Large intestine (tissue), 3 donors: ENCODE results near the gene LAMA5. TPM values are rescaled to one million over a fixed set of nuclear protein-coding genes. Genes with fewer than 3 reads are reported as not detected.
A peak's percentile ranks its signal among the peaks of the same experiment; 100 is the strongest.

Experiments used
- DNase-seq, 2 donors: peaks; one replicate each; pipeline versions ENCODE4 v3.0.0 to v3.0.0-alpha.2; 2013
- H3K27ac ChIP-seq: one replicate; pipeline ENCODE4 v1.5.1; 2013; ENCODE audit warnings: low read length
- H3K27me3 ChIP-seq: 2 replicates; pipeline ENCODE4 v1.6.1; 2013; ENCODE audit warnings: low read length; ENCODE audit not compliant: control insufficient read depth, insufficient read depth
- H3K36me3 ChIP-seq: 2 replicates; pipeline ENCODE4 v1.6.1; 2013; ENCODE audit warnings: low read length; ENCODE audit not compliant: control insufficient read depth, insufficient read depth
- H3K4me1 ChIP-seq: one replicate; pipeline ENCODE4 v1.6.1; 2013; ENCODE audit warnings: low read length; ENCODE audit not compliant: control insufficient read depth, insufficient read depth
- H3K4me3 ChIP-seq: one replicate; pipeline ENCODE4 v1.5.1; 2013; ENCODE audit warnings: low read length
- H3K9me3 ChIP-seq: one replicate; pipeline ENCODE4 v1.6.1; 2013; ENCODE audit warnings: mild to moderate bottlenecking, low read depth, low read length, moderate library complexity; ENCODE audit not compliant: control insufficient read depth
- WGBS: methylation state at CpG from one replicate; pipeline ENCODE4 v1.1.5; 2013; ENCODE audit warnings: low lambda C conversion rate; ENCODE audit not compliant: insufficient coverage; 5-methylcytosine and 5-hydroxymethylcytosine counted together
- polyA plus RNA-seq: library from polyadenylated mRNA; unstranded; fragments of 120-200 nt; gene quantifications from one replicate; pipeline ENCODE4 v1.2.1, GENCODE V29; 2013

The LAMA5 gene
- polyA plus RNA-seq, 1 donor: 92.1 TPM

GRCh38 chr20:62303062-62303339 lies 64.1 kb downstream of the LAMA5 start:
- Histone ChIP-seq H3K27ac (no peak overlapping the region), H3K27me3 (no peaks in the 10 kb centered on the region), H3K4me3 (peak overlapping the region; percentile 64), H3K9me3 (no peaks in the 10 kb centered on the region), H3K4me1 (peaks cover 17% of the 10 kb centered on the region), H3K36me3 (peaks cover 42% of the 10 kb centered on the region)
- DNase-seq: no peak
- no CpG with 5 or more reads among the region's 39 CpGs for WGBS

GRCh38 chr20:62302341-62303061 lies 64.6 kb downstream of the LAMA5 start, which contains the start of gene ADRM1:
Gene ADRM1 (plus strand): TSS chr20:62302997. CDS start chr20:62303569, 572 bp downstream.
- peak within 1 kb of the TSS; percentile 97 for H3K27ac ChIP-seq
- H3K36me3 ChIP-seq: peaks cover 37% of the 10 kb centered on the region

GRCh38 chr20:62301773-62302340 lies 65.3 kb downstream of the LAMA5 start:
- H3K4me1 ChIP-seq: peaks cover 17% of the 10 kb centered on the region
- WGBS: no CpG with 5 or more reads among the region's 24 CpGs
- H3K27ac ChIP-seq: peak overlapping the region; percentile 97
- H3K9me3 ChIP-seq: no peaks in the 10 kb centered on the region
- DNase-seq: peak; percentile 86 to 91
- no peaks in the 10 kb centered on the region for H3K27me3 ChIP-seq
- peaks cover 33% of the 10 kb centered on the region for H3K36me3 ChIP-seq
- H3K4me3 ChIP-seq: peak overlapping the region; percentile 74

More at GRCh38 chr20:62302341-62303061, 64.6 kb downstream of the LAMA5 start, which contains the start of gene ADRM1:
- no CpG with 5 or more reads among the region's 81 CpGs for WGBS
- H3K27me3 ChIP-seq: no peaks in the 10 kb centered on the region
- no peaks in the 10 kb centered on the region for H3K9me3 ChIP-seq
- DNase-seq: peak; percentile 97 to 99
- H3K4me3 ChIP-seq: peak within 1 kb of the TSS; percentile 74
- H3K4me1 ChIP-seq: peaks cover 17% of the 10 kb centered on the region

GRCh38 chr20:62301111-62301668 lies 65.9 kb downstream of the LAMA5 start:
- DNase-seq: no peak
- Histone ChIP-seq H3K4me1 (peaks cover 17% of the 10 kb centered on the region), H3K4me3 (no peak overlapping the region), H3K27ac (no peak overlapping the region), H3K27me3 (no peaks in the 10 kb centered on the region), H3K36me3 (peaks cover 30% of the 10 kb centered on the region), H3K9me3 (no peaks in the 10 kb centered on the region)
- no CpG with 5 or more reads among the region's 11 CpGs for WGBS

- no peaks in the 10 kb centered on the region for H3K9me3 ChIP-seq
- no peak overlapping the region for H3K27ac ChIP-seq
- peaks cover 15% of the 10 kb centered on the region for H3K4me1 ChIP-seq
- no peak overlapping the region for H3K4me3 ChIP-seq
- WGBS: no CpG with 5 or more reads among the region's 11 CpGs
- H3K27me3 ChIP-seq: no peaks in the 10 kb centered on the region
- DNase-seq: no peak
- H3K36me3 ChIP-seq: peaks cover 28% of the 10 kb centered on the region
Observed at GRCh38 chr20:62300319-62300718, 66.8 kb downstream of the LAMA5 start.

- no CpG with 5 or more reads among the region's 12 CpGs for WGBS
- Histone ChIP-seq H3K27me3 (no peaks in the 10 kb centered on the region), H3K36me3 (peaks cover 27% of the 10 kb centered on the region), H3K9me3 (no peaks in the 10 kb centered on the region), H3K27ac (no peak overlapping the region), H3K4me3 (no peak overlapping the region), H3K4me1 (peaks cover 10% of the 10 kb centered on the region)
- DNase-seq: no peak
Observed at GRCh38 chr20:62299666-62300236, 67.4 kb downstream of the LAMA5 start.

- no peak for DNase-seq
- H3K36me3 ChIP-seq: peaks cover 26% of the 10 kb centered on the region
- no peak overlapping the region for H3K27ac ChIP-seq
- H3K4me1 ChIP-seq: no peaks in the 10 kb centered on the region
- WGBS: no CpG with 5 or more reads among the region's 33 CpGs
- no peak overlapping the region for H3K4me3 ChIP-seq
- H3K9me3 ChIP-seq: no peaks in the 10 kb centered on the region
- H3K27me3 ChIP-seq: no peaks in the 10 kb centered on the region
Observed at GRCh38 chr20:62298577-62299249, 68.4 kb downstream of the LAMA5 start.

- no peaks in the 10 kb centered on the region for H3K4me1 ChIP-seq
- H3K36me3 ChIP-seq: peaks cover 32% of the 10 kb centered on the region
- no peak overlapping the region for H3K4me3 ChIP-seq
- no peak for DNase-seq
- no peak overlapping the region for H3K27ac ChIP-seq
- H3K27me3 ChIP-seq: no peaks in the 10 kb centered on the region
- no CpG with 5 or more reads among the region's 29 CpGs for WGBS
- H3K9me3 ChIP-seq: no peaks in the 10 kb centered on the region
Observed at GRCh38 chr20:62297449-62298227, 69.5 kb downstream of the LAMA5 start.

- no peaks in the 10 kb centered on the region for H3K4me1 ChIP-seq
- peaks cover 39% of the 10 kb centered on the region for H3K36me3 ChIP-seq
- H3K27me3 ChIP-seq: no peaks in the 10 kb centered on the region
- no CpG with 5 or more reads among the region's 30 CpGs for WGBS
- H3K9me3 ChIP-seq: no peaks in the 10 kb centered on the region
- no peak overlapping the region for H3K4me3 ChIP-seq
- no peak for DNase-seq
- H3K27ac ChIP-seq: no peak overlapping the region
Observed at GRCh38 chr20:62296724-62297448, 70.2 kb downstream of the LAMA5 start.
